B cell (primary cell): Measurements from ENCODE around the gene ZNF277. TPM values are rescaled to one million over a fixed set of nuclear protein-coding genes. Genes with fewer than 3 reads are reported as not detected.

ENCODE experiments used
- ATAC-seq: fragments of 200-7000 bp; cut with Tn5 transposase; one replicate; pipeline ENCODE4 v1.10.0; 2021; ENCODE audit warnings: low read depth, mild to moderate bottlenecking, moderate number of reproducible peaks, moderate library complexity
- CTCF ChIA-PET: fragments of 350-600 bp; sonication (Branson Sonifier 250); formaldehyde crosslinking; loops from one replicate; lab custom pipeline; 2021; ENCODE audit warnings: antibody characterized with exemption, inconsistent platforms; lab: Charles Lee
- POLR2A ChIA-PET: fragments of 350-600 bp; sonication (Branson Sonifier 250); formaldehyde crosslinking; loops from one replicate; lab custom pipeline; 2021; ENCODE audit warnings: antibody characterized with exemption; lab: Charles Lee
- DNase-seq: peaks from one replicate; pipeline ENCODE4 v3.0.0; 2013
- H2AFZ ChIP-seq: 2 replicates; pipeline ENCODE4 v1.6.1; 2012; ENCODE audit warnings: mild to moderate bottlenecking, low read depth, low read length; ENCODE audit not compliant: insufficient read depth, poor library complexity, severe bottlenecking
- H3K27ac ChIP-seq, 2 donors: 1 replicate in 1 of 2; 2 replicates in 1 of 2; pipeline ENCODE4 v1.5.1; 2012 to 2013; ENCODE audit warnings: low read length in 2 of 2, mild to moderate bottlenecking in 2 of 2, moderate library complexity in 1 of 2
- H3K27me3 ChIP-seq, 4 experiments: fragments of 200-600 bp in 1 of 4; sonication (generic) in 1 of 4; replicated peaks in 1 of 4; 1 replicate in 2 of 4; 2 replicates in 2 of 4; pipeline versions ENCODE4 v1.6.1 to v1.7.0; 2013 to 2016; ENCODE audit warnings: low read length in 3 of 4, mild to moderate bottlenecking in 2 of 4, mixed read lengths in 1 of 4, moderate library complexity in 1 of 4; ENCODE audit not compliant: insufficient read depth in 4 of 4, control insufficient read depth in 3 of 4; ENCODE audit errors: control extremely low read depth in 1 of 4
- H3K36me3 ChIP-seq, 2 experiments: replicated peaks in 1 of 2; 1 replicate in 1 of 2; 2 replicates in 1 of 2; pipeline versions ENCODE4 v1.6.1 to v1.7.1; 2013; ENCODE audit warnings: low read length in 1 of 2; ENCODE audit not compliant: insufficient read depth in 2 of 2, control insufficient read depth in 1 of 2; ENCODE audit errors: control extremely low read depth in 1 of 2, extremely low read depth in 1 of 2
- H3K4me1 ChIP-seq, 2 donors: fragments of 200-600 bp in 1 of 2; sonication (generic) in 1 of 2; 1 replicate in 1 of 2; 2 replicates in 1 of 2; pipeline versions ENCODE4 v1.5.1 to v1.6.1; 2013 to 2017; ENCODE audit warnings: low read length in 2 of 2; ENCODE audit not compliant: control insufficient read depth in 2 of 2, insufficient read depth in 2 of 2
- H3K4me2 ChIP-seq: replicated peaks from 2 replicates; pipeline ENCODE3; 2012; ENCODE audit warnings: mild to moderate bottlenecking, low read depth, low read length; ENCODE audit not compliant: poor library complexity, severe bottlenecking
- H3K4me3 ChIP-seq, 5 experiments: fragments of 200-600 bp in 1 of 5; sonication (generic) in 1 of 5; 1 replicate in 3 of 5; 2 replicates in 2 of 5; pipeline versions ENCODE4 v1.5.1 to v1.7.0; 2011 to 2016; ENCODE audit warnings: low read length in 4 of 5, mild to moderate bottlenecking in 4 of 5, low read depth in 2 of 5, control low read depth in 1 of 5, moderate library complexity in 1 of 5; ENCODE audit not compliant: insufficient read depth in 1 of 5; ENCODE audit errors: control extremely low read depth in 1 of 5, extremely low read depth in 1 of 5
- H3K79me2 ChIP-seq: fragments of 200-600 bp; sonication (generic); one replicate; pipeline ENCODE4 v1.6.0; 2016; ENCODE audit warnings: low read length; ENCODE audit not compliant: control insufficient read depth, insufficient read depth
- H3K9ac ChIP-seq: fragments of 200-600 bp; sonication (generic); 2 replicates; pipeline ENCODE4 v1.6.1; 2017; ENCODE audit warnings: mild to moderate bottlenecking, low read length, moderate library complexity
- H3K9me3 ChIP-seq, 3 donors: one replicate each; pipeline versions ENCODE4 v1.6.1 to v1.7.1; 2013; ENCODE audit warnings: low read length in 2 of 3; ENCODE audit not compliant: control insufficient read depth in 2 of 3, insufficient read depth in 1 of 3; ENCODE audit errors: control extremely low read depth in 1 of 3
- H4K20me1 ChIP-seq: 2 replicates; pipeline ENCODE4 v1.6.0; 2012; ENCODE audit warnings: mild to moderate bottlenecking, low read length; ENCODE audit not compliant: insufficient read depth, control insufficient read depth, poor library complexity, severe bottlenecking
- H3K27ac Mint-ChIP-seq: one replicate; pipeline ENCODE4 v1.8.0; 2021; ENCODE audit warnings: mixed read lengths
- H3K27me3 Mint-ChIP-seq: one replicate; pipeline ENCODE4 v1.8.0; 2021; ENCODE audit warnings: mixed read lengths
- H3K4me1 Mint-ChIP-seq: one replicate; pipeline ENCODE4 v1.8.0; 2021; ENCODE audit warnings: mixed read lengths
- H3K4me3 Mint-ChIP-seq: one replicate; pipeline ENCODE4 v1.8.0; 2021; ENCODE audit warnings: mixed read lengths
- H3K9me3 Mint-ChIP-seq: one replicate; pipeline ENCODE4 v1.8.0; 2022; ENCODE audit warnings: mixed read lengths; ENCODE audit not compliant: insufficient read depth
- CTCF ChIP-seq: fragments of 200-600 bp; IDR thresholded peaks from one replicate; pipeline ENCODE4 v1.8.0; 2022; ENCODE audit warnings: antibody characterized with exemption, mild to moderate bottlenecking
- EZH2 ChIP-seq: IDR thresholded peaks from 2 replicates; pipeline ENCODE4 v1.6.1; 2012; ENCODE audit warnings: borderline replicate concordance, low read depth, mild to moderate bottlenecking, moderate library complexity, low read length; ENCODE audit not compliant: insufficient read depth, poor library complexity, severe bottlenecking
- WGBS: methylation state at CpG from one replicate; pipeline ENCODE4 v1.1.5; 2013; ENCODE audit warnings: missing lambda C conversion rate; ENCODE audit not compliant: insufficient coverage; 5-methylcytosine and 5-hydroxymethylcytosine counted together
- intact Hi-C: fragments of 100-400 bp; cut with micrococcal nuclease; formaldehyde crosslinking; loops from one replicate; pipeline ENCODE4 v1.10.0; 2022
- polyA minus RNA-seq: library from RNA; depleted of rRNA, polyadenylated mRNA; stranded (reverse); fragments of >200 nt; gene quantifications from 2 replicates; pipeline ENCODE4 v1.2.3, GENCODE V29; 2012
- polyA plus RNA-seq: library from polyadenylated mRNA; depleted of rRNA; stranded (reverse); fragments of >200 nt; gene quantifications from 2 replicates; pipeline ENCODE4 v1.2.3, GENCODE V29; 2012
- total RNA-seq, 2 donors: library from RNA; stranded (reverse); fragments of 120-200 nt in 1 of 2; gene quantifications; 1 replicate in 1 of 2; 2 replicates in 1 of 2; pipeline versions ENCODE4 v1.2.3 to v1.2.4, GENCODE V29; 2013 to 2022

ZNF277 gene
- total RNA-seq (18.6 and 20.4 TPM in 2 replicates), polyA plus RNA-seq (9.5 and 12.6 TPM in 2 replicates), polyA minus RNA-seq (10.5 and 10.6 TPM in 2 replicates)
- total RNA-seq (2013): 41.8 TPM

- WGBS: under 1% methylated on average over 66 of the region's 67 CpGs
- Histone ChIP-seq H3K27me3 (peaks cover 0 to 34% (median 29%) of the 10 kb centered on the region in 4 experiments), H3K4me3 (peak within 1 kb of the TSS; percentile 77 to 97 (median 91)), H3K4me2 (peak within 1 kb of the TSS; percentile 99), H4K20me1 (no peaks in the 10 kb centered on the region), H3K27ac (peak within 1 kb of the TSS; percentile 26 to 67), H3K9me3 (peaks cover 0 to 3% (median 0%) of the 10 kb centered on the region in 3 donors), H3K4me1 (peaks cover 27 to 29% of the 10 kb centered on the region in 2 donors), H2AFZ (peak within 1 kb of the TSS; percentile 98), H3K36me3 (no peaks in the 10 kb centered on the region), H3K79me2 (peaks cover 59% of the 10 kb centered on the region), H3K9ac (peak within 1 kb of the TSS; percentile 94)
- ChIA-PET CTCF (interaction anchor here (0.6 kb wide), 1 partner anchor 83 kb away, joined by 3 read pairs; no protein-coding TSS in a partner anchor), POLR2A (interaction anchor here (1.1 to 1.5 kb wide), 2 partner anchors 184 to 244 kb away, joined by 3 to 7 read pairs; partner anchors contain the start of gene IFRD1)
- intact Hi-C loops: loop anchor here (1.0 to 2.0 kb wide), 4 partner anchors 126 to 912 kb away; partner anchors contain the start of genes SMIM30 and TMEM168
- Mint-ChIP-seq H3K4me1 (peaks cover 43% of the 10 kb centered on the region), H3K4me3 (peak within 1 kb of the TSS; percentile 91), H3K27me3 (peaks cover 27% of the 10 kb centered on the region), H3K9me3 (no peaks in the 10 kb centered on the region), H3K27ac (peak within 1 kb of the TSS; percentile 92)
- DNase-seq: peak; percentile 99
- TF ChIP-seq EZH2 (no peak), CTCF (no peak)
- peak; percentile 88 for ATAC-seq
These were observed at the start of gene ZNF277, which contains the start of gene DOCK4 for GRCh38 chr7:112206238-112206990. Gene ZNF277 (plus strand): TSS chr7:112206695. CDS start chr7:112206717, 22 bp downstream. Gene DOCK4 (minus strand): TSS chr7:112206399. CDS start chr7:112206138, 261 bp downstream.

GRCh38 chr7:112157072-112157471 is 49.4 kb upstream of the ZNF277 start:
- DNase-seq (no peak), ATAC-seq (no peak)
- Histone ChIP-seq H3K27me3 (no peaks in the 10 kb centered on the region), H3K4me1 (peaks cover 0 to 5% of the 10 kb centered on the region in 2 donors), H3K36me3 (no peaks in the 10 kb centered on the region), H3K79me2 (no peaks in the 10 kb centered on the region), H3K27ac (no peak overlapping the region), H3K4me2 (no peak overlapping the region), H4K20me1 (no peaks in the 10 kb centered on the region), H3K9me3 (no peaks in the 10 kb centered on the region), H3K9ac (no peak overlapping the region), H3K4me3 (no peak overlapping the region), H2AFZ (no peak overlapping the region)
- ChIA-PET CTCF (no interaction called here), POLR2A (no interaction called here)
- no CpG with 5 or more reads among the region's 4 CpGs for WGBS
- intact Hi-C loops: no loop called here
- peaks cover 4% of the 10 kb centered on the region for H3K27me3 Mint-ChIP-seq
- no peak overlapping the region for H3K4me3 Mint-ChIP-seq
- H3K9me3 Mint-ChIP-seq: no peaks in the 10 kb centered on the region
- TF ChIP-seq EZH2: no peak
- TF ChIP-seq CTCF: no peak
- peaks cover 6% of the 10 kb centered on the region for H3K4me1 Mint-ChIP-seq
- H3K27ac Mint-ChIP-seq: no peak overlapping the region
